ENCODE results near the gene SPTY2D1. TPM values are rescaled to one million over a fixed set of nuclear protein-coding genes. Genes with fewer than 3 reads are reported as not detected.
"Not testable (repeated sequence)": the region's sequence is repeated elsewhere in the genome, so short reads cannot be mapped to it uniquely, and the experiment has no call there.

Gene SPTY2D1
- polyA plus RNA-seq, 4 donors: 25.7 to 29.2 (median 26.5) TPM

- no peak for DNase-seq (ENCODE audit: low read depth in 4 of 4, low spot score in 3 of 4)
Measured at GRCh38 chr11:18623707-18624106, 10.4 kb downstream of the SPTY2D1 start.

GRCh38 chr11:18618342-18619025 lies 15.7 kb downstream of the SPTY2D1 start:
- DNase-seq (ENCODE audit: low read depth in 4 of 4, low spot score in 3 of 4): no peak

GRCh38 chr11:18617688-18618341 lies 16.3 kb downstream of the SPTY2D1 start:
- DNase-seq (ENCODE audit: low read depth in 4 of 4, low spot score in 3 of 4): no peak

GRCh38 chr11:18615628-18616392 lies 18.3 kb downstream of the SPTY2D1 start:
- DNase-seq (ENCODE audit: low read depth in 4 of 4, low spot score in 3 of 4): no peak

GRCh38 chr11:18614667-18615066 lies 19.5 kb downstream of the SPTY2D1 start:
- no peak for DNase-seq (ENCODE audit: low read depth in 4 of 4, low spot score in 3 of 4)

GRCh38 chr11:18612394-18612793 lies 21.7 kb downstream of the SPTY2D1 start:
- no peak for DNase-seq (ENCODE audit: low read depth in 4 of 4, low spot score in 3 of 4)

- no peak for DNase-seq (ENCODE audit: low read depth in 4 of 4, low spot score in 3 of 4)
Measured at GRCh38 chr11:18611196-18611595, 22.9 kb downstream of the SPTY2D1 start.

DNA sequence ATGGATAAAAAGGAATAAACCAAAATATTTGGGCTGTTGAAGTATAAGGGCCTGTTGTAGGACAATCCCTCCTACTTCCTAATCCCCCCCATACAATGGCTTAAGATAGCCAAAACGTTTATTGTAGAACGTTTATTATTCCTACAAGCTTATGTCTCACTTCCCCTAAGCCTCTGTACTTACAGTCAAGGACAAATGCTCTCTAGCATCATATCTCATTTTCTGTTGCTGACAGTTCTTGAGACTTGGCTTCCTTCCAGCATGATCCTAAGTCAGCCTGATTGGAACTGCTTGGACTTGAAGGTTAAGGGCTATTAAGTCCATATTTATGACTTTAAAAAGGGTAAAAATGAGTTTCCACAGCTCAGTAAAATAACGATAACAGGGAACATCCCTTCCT lies 25.8 kb downstream of the SPTY2D1 start:
- DNase-seq (ENCODE audit: low read depth in 4 of 4, low spot score in 3 of 4): no peak

DNA sequence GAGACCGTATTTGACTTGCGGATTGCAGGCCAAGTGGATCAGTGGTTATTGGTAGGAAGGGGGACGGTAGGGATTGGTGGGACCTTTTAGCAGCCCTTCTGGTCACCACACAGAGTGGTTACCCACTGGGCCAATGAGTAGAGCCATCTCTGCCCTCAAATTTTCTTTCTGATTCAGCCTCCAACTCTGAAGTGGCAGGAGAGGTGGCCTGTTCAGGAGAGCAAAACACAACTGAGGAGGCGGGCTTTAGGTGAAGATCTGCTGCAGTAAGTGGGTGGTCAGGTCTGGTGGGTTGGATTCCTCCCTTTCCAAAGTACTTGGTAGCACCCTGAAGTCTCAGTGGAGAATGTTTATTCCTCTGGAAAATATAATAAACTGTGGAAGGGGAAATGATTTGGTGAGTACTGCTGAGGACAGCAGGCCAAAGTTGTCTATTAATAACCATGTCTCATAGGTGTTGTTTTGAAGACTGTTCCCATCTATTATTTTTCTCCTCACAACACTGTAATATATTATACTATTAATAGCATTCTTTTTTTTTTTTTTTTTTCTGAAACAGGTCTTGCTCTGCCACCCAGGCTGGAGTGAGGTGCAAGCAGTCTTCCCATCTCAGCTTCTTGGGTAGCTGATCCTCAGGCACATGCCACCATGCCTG lies 33.1 kb downstream of the SPTY2D1 start:
- no peak for DNase-seq (ENCODE audit: low read depth in 4 of 4, low spot score in 3 of 4)

DNA sequence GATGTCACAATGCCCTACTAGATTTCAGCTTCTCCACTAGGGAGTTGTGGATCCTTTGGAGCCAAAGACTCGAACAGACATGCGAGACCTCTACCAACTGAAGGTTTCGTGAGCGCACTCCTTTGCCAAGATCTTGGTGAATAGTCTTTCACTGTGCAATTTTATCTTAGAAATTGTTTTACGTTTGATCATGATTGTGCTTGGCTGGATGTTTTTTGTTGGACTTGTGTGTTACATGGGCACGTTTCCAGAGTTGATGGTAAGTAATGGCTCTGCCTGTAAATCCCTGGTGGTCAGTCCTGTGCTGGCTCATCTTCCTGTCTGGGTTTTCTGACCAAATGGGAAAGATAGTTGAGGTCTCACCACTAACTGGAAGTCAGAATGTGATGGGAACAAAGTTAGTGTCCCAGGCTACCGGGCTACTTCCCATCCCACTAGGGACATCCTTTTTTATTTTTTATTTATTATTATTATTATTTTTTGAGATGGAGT lies 34.4 kb downstream of the SPTY2D1 start, which contains the start of gene MISFA:
Gene MISFA (plus strand): TSS at position 51 of the 492 bp plus-strand sequence. CDS start 140 bp downstream, at position 191.
- DNase-seq (ENCODE audit: low read depth in 4 of 4, low spot score in 3 of 4): no peak

DNA sequence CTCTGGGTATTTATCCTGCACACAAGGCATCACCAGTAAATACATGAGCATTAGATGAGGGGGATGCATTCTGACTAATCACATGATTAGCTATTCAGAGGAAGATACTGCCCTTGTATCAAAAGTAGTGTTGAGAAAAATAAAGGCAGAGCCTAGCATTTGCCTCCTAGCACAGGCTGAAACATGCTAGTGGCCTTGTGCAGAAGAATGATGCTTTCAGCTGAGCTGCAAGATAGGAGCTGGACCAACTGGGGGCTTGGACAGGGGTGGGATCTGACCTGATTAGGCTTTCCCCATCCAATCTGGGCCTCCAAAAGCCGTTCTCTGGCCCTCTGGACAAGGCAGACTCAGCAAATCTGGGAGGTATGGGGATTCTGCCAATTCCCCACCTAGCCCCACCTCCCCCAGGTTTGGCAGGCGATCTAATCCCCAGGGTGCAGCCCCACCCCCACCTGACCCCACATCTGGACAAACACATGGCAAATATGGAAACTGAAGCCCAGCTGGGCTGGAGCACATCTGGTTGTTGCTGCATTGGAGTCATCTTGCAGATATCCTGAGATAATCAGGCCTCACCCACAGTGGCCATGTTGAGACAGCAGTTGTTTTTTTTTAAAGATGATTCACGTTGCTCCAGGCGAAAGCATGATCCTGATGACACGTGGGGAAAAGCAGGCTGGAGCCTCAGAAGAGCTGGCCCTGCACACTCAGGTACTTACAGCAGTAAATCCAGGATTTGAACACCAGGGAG lies 39.0 kb downstream of the SPTY2D1 start:
- no peak for DNase-seq (ENCODE audit: low read depth in 4 of 4, low spot score in 3 of 4)

DNA sequence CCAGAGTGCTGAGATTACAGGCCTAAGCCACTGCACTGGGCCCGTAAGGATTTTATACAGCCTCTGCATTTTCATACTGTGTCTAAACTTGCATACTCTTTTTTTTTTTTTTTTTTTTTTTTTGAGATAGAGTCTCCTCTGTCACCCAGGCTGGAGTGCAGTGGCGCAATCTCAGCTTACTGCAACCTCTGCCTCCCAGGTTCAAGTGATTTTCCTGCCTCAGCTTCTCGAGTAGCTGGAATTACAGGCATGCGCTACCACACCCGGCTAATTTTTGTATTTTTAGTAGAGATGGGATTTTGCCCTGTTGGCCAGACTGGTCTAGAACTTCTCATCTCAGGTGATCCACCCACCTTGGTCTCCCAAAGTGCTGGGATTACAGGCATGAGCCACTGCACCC lies 40.1 kb downstream of the SPTY2D1 start:
- DNase-seq (ENCODE audit: low read depth in 4 of 4, low spot score in 3 of 4): not testable (repeated sequence)

- DNase-seq (ENCODE audit: low read depth in 4 of 4, low spot score in 3 of 4): no peak
Measured at GRCh38 chr11:18590571-18590970, 43.6 kb downstream of the SPTY2D1 start.

DNA sequence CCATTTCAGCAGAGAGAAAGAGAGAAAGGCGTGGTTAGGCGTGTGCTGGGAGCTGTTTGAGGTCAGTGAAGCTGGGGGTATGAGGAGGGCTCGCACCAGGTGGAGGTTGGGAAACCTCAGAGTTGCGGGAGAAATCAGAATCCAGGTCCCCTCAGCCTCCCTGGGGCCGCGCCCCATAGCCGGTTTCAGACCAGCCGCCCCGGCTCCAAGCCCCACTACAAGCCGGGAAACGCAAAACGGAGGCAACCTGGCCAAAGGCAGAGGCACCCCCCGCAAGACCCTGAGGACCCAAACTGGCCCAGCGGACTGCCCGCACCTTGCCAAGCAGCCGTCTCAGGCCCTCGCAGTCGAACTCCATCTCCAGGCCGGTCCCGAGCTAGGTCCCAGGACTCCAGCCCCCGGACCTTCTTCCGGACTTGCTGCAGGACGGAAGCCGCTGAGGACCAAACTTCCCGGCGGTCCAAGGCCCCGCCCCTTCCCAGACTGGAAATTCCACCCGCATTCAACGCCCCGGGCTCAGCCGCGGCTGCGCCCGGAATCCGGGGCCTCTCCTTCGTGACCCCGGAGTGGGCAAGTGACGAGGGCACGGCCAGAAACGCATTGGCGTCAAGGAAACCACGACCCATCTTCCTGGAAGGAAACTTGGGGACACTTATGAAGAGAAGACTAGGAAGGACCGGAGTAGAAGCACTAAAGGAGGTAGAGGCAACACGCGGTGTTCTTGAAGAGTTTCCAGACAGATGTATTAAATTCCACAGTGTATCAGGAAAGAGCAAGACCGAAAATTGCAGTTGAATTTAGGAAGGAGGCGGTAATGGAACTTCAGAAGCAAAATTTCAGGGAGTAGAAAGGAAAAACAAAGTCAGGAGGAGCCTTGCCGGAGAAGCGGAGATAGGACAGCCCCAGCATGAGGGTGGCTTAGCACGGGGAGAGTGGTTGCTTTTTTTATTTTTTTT lies 45.6 kb downstream of the SPTY2D1 start, which contains the start of gene UEVLD:
Gene UEVLD (minus strand): TSS at position 438 of the 956 bp plus-strand sequence. CDS start 80 bp downstream, at position 358.
- peak; percentile 73 to 87 (median 82) for DNase-seq (ENCODE audit: low read depth in 4 of 4, low spot score in 3 of 4)

- no peak for DNase-seq (ENCODE audit: low read depth in 4 of 4, low spot score in 3 of 4)
Measured at GRCh38 chr11:18581825-18582224, 52.3 kb downstream of the SPTY2D1 start.

GRCh38 chr11:18580113-18580766 lies 53.9 kb downstream of the SPTY2D1 start:
- DNase-seq (ENCODE audit: low read depth in 4 of 4, low spot score in 3 of 4): no peak

DNA sequence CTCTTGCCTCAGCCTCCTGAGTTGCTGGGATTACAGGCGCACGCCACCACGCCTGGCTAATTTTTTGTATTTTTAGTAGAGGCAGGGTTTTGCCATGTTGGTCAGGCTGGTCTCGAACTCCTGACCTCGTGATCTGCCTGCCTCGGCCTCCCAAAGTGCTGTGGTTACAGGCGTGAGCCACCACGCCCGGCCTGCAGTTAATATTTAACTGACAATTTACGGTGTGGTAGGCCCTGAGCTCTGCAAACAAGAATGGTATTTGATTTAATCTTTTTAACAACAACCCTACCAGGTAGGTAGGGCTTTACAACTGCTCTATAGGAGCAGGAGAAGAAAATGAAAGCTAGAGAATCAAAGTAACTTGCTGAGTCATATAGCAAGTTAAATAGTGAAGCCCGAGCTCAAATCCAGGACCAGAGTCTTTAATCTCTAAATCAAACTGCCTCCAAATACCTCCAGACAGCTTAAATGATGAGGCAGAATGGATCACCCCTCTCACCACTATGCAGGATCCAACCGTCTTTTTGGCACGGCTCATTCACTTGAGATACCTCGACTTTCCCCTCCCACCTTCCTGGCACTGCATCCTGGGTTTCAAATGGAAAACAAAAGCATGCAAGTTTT lies 55.1 kb downstream of the SPTY2D1 start:
- DNase-seq (ENCODE audit: low read depth in 4 of 4, low spot score in 3 of 4): no peak

- DNase-seq (ENCODE audit: low read depth in 4 of 4, low spot score in 3 of 4): no peak
Measured at GRCh38 chr11:18575361-18575760, 58.8 kb downstream of the SPTY2D1 start.
